A549 (cell line): ENCODE measurements around the gene PDE4D. TPM values are rescaled to one million over a fixed set of nuclear protein-coding genes. Genes with fewer than 3 reads are reported as not detected.

Experiments
- ATAC-seq, 2 experiments: fragments of 200-7000 bp in 1 of 2; fragments of >200 bp in 1 of 2; cut with Nextera tagmentation in 1 of 2; cut with Tn5 transposase in 1 of 2; 3 replicates each; pipeline versions ENCODE4 v1.8.0 to v1.9.1; 2018 to 2020; ENCODE audit warnings: mild to moderate bottlenecking in 1 of 2, moderate library complexity in 1 of 2
- CTCF ChIA-PET: fragments of 300-600 bp; sonication (Branson Sonifier 250); formaldehyde crosslinking; extraction: SDS; loops from one replicate; lab custom pipeline; 2021; ENCODE audit warnings: antibody characterized with exemption, inconsistent platforms; lab: Yijun Ruan, JAX
- POLR2A ChIA-PET: fragments of 350-600 bp; formaldehyde crosslinking; extraction: SDS; loops from one replicate; lab custom pipeline; 2021; ENCODE audit warnings: antibody characterized with exemption, inconsistent platforms; lab: Yijun Ruan, JAX
- DNase-seq, 2 experiments: peaks; one replicate each; pipeline versions ENCODE4 v3.0.0 to v3.0.0-alpha.2; 2011 to 2016; ENCODE audit warnings: low read depth in 1 of 2, low spot score in 1 of 2
- FAIRE-seq: peaks from 2 replicates; lab custom pipeline; 2011; peaks lifted over from hg19 to GRCh38; lab: Jason Lieb, UNC
- H3K27ac ChIP-seq, 2 experiments: fragments of >200 bp; sonication (Bioruptor Twin); formaldehyde crosslinking; 3 replicates each; pipeline ENCODE4 v1.5.1; 2016 to 2017
- H3K4me1 ChIP-seq: fragments of >200 bp; sonication (Bioruptor Twin); formaldehyde crosslinking; 3 replicates; pipeline ENCODE4 v1.6.1; 2016
- H3K4me2 ChIP-seq: fragments of >200 bp; sonication (Bioruptor Twin); formaldehyde crosslinking; 3 replicates; pipeline ENCODE4 v1.6.1; 2016
- H3K4me3 ChIP-seq: fragments of >200 bp; sonication (Bioruptor Twin); formaldehyde crosslinking; 3 replicates; pipeline ENCODE4 v1.5.1; 2016
- H3K9me3 ChIP-seq: fragments of >200 bp; sonication (Bioruptor Twin); formaldehyde crosslinking; 3 replicates; pipeline ENCODE4 v1.6.1; 2016
- CBX2 ChIP-seq: fragments of 200-600 bp; sonication (generic); IDR thresholded peaks from 2 replicates; pipeline ENCODE4 v1.6.1; 2016; ENCODE audit warnings: low read depth, mild to moderate bottlenecking, borderline replicate concordance
- CEBPB ChIP-seq, 2 experiments: fragments of >200 bp in 1 of 2; sonication (Bioruptor Twin) in 1 of 2; formaldehyde crosslinking in 1 of 2; IDR thresholded peaks; 2 replicates each; pipeline ENCODE4 v1.6.1; 2012 to 2016
- CHD4 ChIP-seq: fragments of 200-600 bp; sonication (generic); IDR thresholded peaks from 2 replicates; pipeline ENCODE4 v1.6.1; 2016; ENCODE audit warnings: antibody characterized with exemption, mild to moderate bottlenecking, borderline replicate concordance
- EHMT2 ChIP-seq: fragments of 200-600 bp; sonication (generic); IDR thresholded peaks from 2 replicates; pipeline ENCODE4 v1.6.1; 2016; ENCODE audit warnings: antibody characterized with exemption, low read depth, mild to moderate bottlenecking, moderate library complexity
- EP300 ChIP-seq, 2 experiments: fragments of >200 bp; sonication (Bioruptor Twin); formaldehyde crosslinking; IDR thresholded peaks; 2 replicates in 1 of 2; 3 replicates in 1 of 2; pipeline ENCODE4 v1.6.1; 2016 to 2017
- GATA3 ChIP-seq: IDR thresholded peaks from 2 replicates; pipeline ENCODE4 v1.6.1; 2012; ENCODE audit warnings: borderline replicate concordance
- HEYL ChIP-seq: fragments of 250-450 bp; sonication (Bioruptor Pico); IDR thresholded peaks from 2 replicates; pipeline ENCODE4 v1.8.0; 2021; ENCODE audit warnings: mild to moderate bottlenecking, moderate library complexity
- JUNB ChIP-seq: fragments of >200 bp; sonication (Bioruptor Twin); formaldehyde crosslinking; IDR thresholded peaks from 2 replicates; pipeline ENCODE4 v1.6.1; 2016
- KDM5A ChIP-seq: fragments of 200-600 bp; sonication (generic); IDR thresholded peaks from 2 replicates; pipeline ENCODE4 v1.6.1; 2016; ENCODE audit warnings: antibody characterized with exemption, mild to moderate bottlenecking
- POLR2A ChIP-seq: IDR thresholded peaks from 2 replicates; pipeline ENCODE4 v1.6.1; 2012; ENCODE audit warnings: mild to moderate bottlenecking, low read length
- POLR2AphosphoS2 ChIP-seq: conservative IDR thresholded peaks from 2 replicates; pipeline ENCODE4 v1.6.1; 2012; ENCODE audit warnings: low read length, improper control_type of control experiment, inconsistent platforms
- RAD21 ChIP-seq, 2 experiments: fragments of >200 bp in 1 of 2; sonication (Bioruptor Twin) in 1 of 2; formaldehyde crosslinking in 1 of 2; IDR thresholded peaks in 1 of 2; conservative IDR thresholded peaks in 1 of 2; 2 replicates in 1 of 2; 3 replicates in 1 of 2; pipeline ENCODE4 v1.6.1; 2012 to 2018; ENCODE audit warnings: inconsistent platforms in 1 of 2
- RARB ChIP-seq: fragments of 250-450 bp; sonication (Bioruptor Pico); IDR thresholded peaks from 2 replicates; pipeline ENCODE4 v1.8.0; 2021; ENCODE audit warnings: mild to moderate bottlenecking, moderate library complexity
- RCOR1 ChIP-seq: fragments of 150-350 bp; IDR thresholded peaks from 2 replicates; pipeline ENCODE4 v1.6.1; 2014; ENCODE audit warnings: antibody characterized with exemption, low read length, low read depth
- SREBF2 ChIP-seq: fragments of 450-650 bp; IDR thresholded peaks from 2 replicates; pipeline ENCODE4 v1.6.1; 2014; ENCODE audit warnings: mild to moderate bottlenecking, moderate library complexity
- TP53 ChIP-seq: fragments of 250-450 bp; sonication (Bioruptor Pico); IDR thresholded peaks from 2 replicates; pipeline ENCODE4 v1.5.0; 2021; ENCODE audit warnings: mild to moderate bottlenecking, moderate library complexity
- ZC3H11A ChIP-seq: fragments of 450-650 bp; IDR thresholded peaks from 2 replicates; pipeline ENCODE4 v1.6.1; 2014; ENCODE audit warnings: antibody characterized with exemption, mild to moderate bottlenecking
- ZNF302 ChIP-seq: fragments of 250-450 bp; sonication (Bioruptor Pico); IDR thresholded peaks from 2 replicates; pipeline ENCODE4 v1.9.0; 2021; ENCODE audit warnings: inconsistent platforms, mild to moderate bottlenecking, moderate library complexity
- WGBS: methylation state at CpG from one replicate; pipeline ENCODE4 v1.1.6; 2017; ENCODE audit errors: missing lambda C conversion rate; 5-methylcytosine and 5-hydroxymethylcytosine counted together
- polyA plus RNA-seq, 4 experiments: library from polyadenylated mRNA; depleted of rRNA in 3 of 4; stranded (reverse); fragments of >200 nt; fragmentation: RNase III in 1 of 4; extraction: RNeasy Plus Mini Kit Qiagen cat#74134 plus additional on column Dnase treatment in 1 of 4; gene quantifications; 2 replicates in 3 of 4; 3 replicates in 1 of 4; pipeline ENCODE4 v1.2.3, GENCODE V29; 2011 to 2017
- TF ChIP-seq, protein P1 (sequence below): IDR thresholded peaks from 2 replicates; pipeline ENCODE4 v1.6.1; 2012
- TF ChIP-seq, protein P2 (sequence below): fragments of 250-450 bp; sonication (Bioruptor Pico); IDR thresholded peaks from 2 replicates; pipeline ENCODE4 v1.5.0; 2020; ENCODE audit warnings: low read depth, mild to moderate bottlenecking, moderate library complexity
- TF ChIP-seq, protein P3 (sequence below): fragments of >200 bp; sonication (Bioruptor Twin); formaldehyde crosslinking; IDR thresholded peaks from 3 replicates; pipeline ENCODE4 v1.5.1; 2016
- TF ChIP-seq, protein P4 (sequence below): IDR thresholded peaks from 2 replicates; pipeline ENCODE4 v1.6.1; 2012; ENCODE audit warnings: low read depth, borderline replicate concordance
- TF ChIP-seq, protein P5 (sequence below): fragments of 250-450 bp; sonication (Bioruptor Pico); IDR thresholded peaks from 2 replicates; pipeline ENCODE4 v1.5.0; 2021; ENCODE audit warnings: mild to moderate bottlenecking, moderate library complexity, borderline replicate concordance

PDE4D gene
- polyA plus RNA-seq, 2 of the 4 experiments (the other 2 are of a cell fraction): 74.0 to 213 TPM

DNA sequence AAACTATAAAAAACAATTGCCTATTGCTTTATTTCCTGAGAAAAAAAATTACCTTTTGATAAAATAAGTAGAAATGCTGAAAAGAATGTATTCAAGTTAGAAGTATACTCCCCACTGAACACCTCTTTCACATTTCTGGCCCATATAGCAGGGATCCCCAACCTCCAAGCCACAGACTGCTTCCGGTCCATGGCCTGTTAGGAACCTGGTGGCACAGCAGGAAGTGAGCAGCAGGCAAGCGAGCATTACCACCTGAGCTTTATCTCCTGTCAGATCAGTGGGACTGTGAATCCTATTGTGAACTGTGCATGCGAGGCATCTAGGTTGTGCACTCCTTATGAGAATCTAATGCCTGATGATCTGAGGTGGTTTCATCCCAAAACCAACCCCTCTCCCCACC is 746.8 kb downstream of the PDE4D start:
- POLR2A ChIA-PET: no interaction called here
- no peak for ATAC-seq

DNA sequence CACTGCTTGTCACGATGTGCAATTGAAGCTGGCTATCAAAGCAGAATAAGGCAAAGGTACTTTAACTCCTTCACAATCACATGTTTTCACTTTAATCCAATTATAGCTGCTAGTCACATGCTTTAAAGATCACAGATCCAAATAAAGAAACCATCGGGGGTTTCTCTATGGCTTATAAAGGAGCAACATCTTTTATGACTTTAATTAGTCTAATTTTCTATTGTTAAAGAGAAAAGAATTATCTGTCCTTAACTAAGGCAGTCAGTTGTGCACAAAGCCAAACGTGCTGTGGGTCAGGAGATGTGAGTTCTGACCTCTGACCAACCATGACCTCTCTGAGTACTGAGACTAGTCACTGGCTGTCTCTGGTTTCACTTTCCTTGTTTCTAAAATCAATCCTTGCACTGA is 749.6 kb downstream of the PDE4D start:
- FAIRE-seq (peak; percentile 28), ATAC-seq (peak in 1 of 2 experiments; percentile 46; a peak in 1 of 6 replicates), DNase-seq (no peak)
- 0 out of 3 replicates have a peak overlapping the region, but pooled peaks have one; percentile 11 for H3K4me3 ChIP-seq
- H3K9me3 ChIP-seq: peaks cover 6% of the 10 kb centered on the region; the same call in 2 of the 3 replicates
- ChIA-PET POLR2A (interaction anchor here (0.9 kb wide), 1 partner anchor 10 kb away, joined by 3 read pairs; no protein-coding TSS in a partner anchor), CTCF (interaction anchor here (1.3 to 2.5 kb wide), 4 partner anchors 10 to 102 kb away, joined by 3 to 9 read pairs (median 4); no protein-coding TSS in a partner anchor)
- peak overlapping the region; percentile 62 to 72 for H3K27ac ChIP-seq
- TF ChIP-seq RAD21 (conservative IDR thresholded peaks at IDR 0.05 in 1 of 2, IDR thresholded peaks at IDR 0.05 in 1 of 2) (no peak), SREBF2 (no peak)
- peaks cover 71% of the 10 kb centered on the region for H3K4me1 ChIP-seq
- WGBS: 40% methylated on average over 3 of the region's 3 CpGs
- H3K4me2 ChIP-seq: peak overlapping the region; percentile 74

More for the DNA sequence above, 746.8 kb downstream of the PDE4D start:
- Histone ChIP-seq H3K4me1 (peaks cover 74% of the 10 kb centered on the region), H3K4me2 (no peak overlapping the region), H3K27ac (peak overlapping the region in 1 of 2 experiments; percentile 44; a peak in 2 of 6 replicates), H3K4me3 (no peak overlapping the region), H3K9me3 (peaks cover 6% of the 10 kb centered on the region; the same call in 2 of the 3 replicates)
- FAIRE-seq: peak; percentile 36
- no peak for DNase-seq
- CTCF ChIA-PET: interaction anchor here (1.2 to 1.4 kb wide), 2 partner anchors 8 to 9 kb away, joined by 3 to 4 read pairs; no protein-coding TSS in a partner anchor
- 86% methylated on average over 3 of the region's 3 CpGs for WGBS
- TF ChIP-seq, protein P1, sequence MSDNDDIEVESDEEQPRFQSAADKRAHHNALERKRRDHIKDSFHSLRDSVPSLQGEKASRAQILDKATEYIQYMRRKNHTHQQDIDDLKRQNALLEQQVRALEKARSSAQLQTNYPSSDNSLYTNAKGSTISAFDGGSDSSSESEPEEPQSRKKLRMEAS: no peak
- TF ChIP-seq KDM5A (no peak), SREBF2 (no peak), CBX2 (no peak), POLR2A (no peak), RCOR1 (no peak), RARB (no peak), CHD4 (no peak), TP53 (CRISPR knock-in tag) (no peak)
- TF ChIP-seq, protein P2, sequence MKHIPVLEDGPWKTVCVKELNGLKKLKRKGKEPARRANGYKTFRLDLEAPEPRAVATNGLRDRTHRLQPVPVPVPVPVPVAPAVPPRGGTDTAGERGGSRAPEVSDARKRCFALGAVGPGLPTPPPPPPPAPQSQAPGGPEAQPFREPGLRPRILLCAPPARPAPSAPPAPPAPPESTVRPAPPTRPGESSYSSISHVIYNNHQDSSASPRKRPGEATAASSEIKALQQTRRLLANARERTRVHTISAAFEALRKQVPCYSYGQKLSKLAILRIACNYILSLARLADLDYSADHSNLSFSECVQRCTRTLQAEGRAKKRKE (CRISPR knock-in tag): no peak
- TF ChIP-seq, protein P3, sequence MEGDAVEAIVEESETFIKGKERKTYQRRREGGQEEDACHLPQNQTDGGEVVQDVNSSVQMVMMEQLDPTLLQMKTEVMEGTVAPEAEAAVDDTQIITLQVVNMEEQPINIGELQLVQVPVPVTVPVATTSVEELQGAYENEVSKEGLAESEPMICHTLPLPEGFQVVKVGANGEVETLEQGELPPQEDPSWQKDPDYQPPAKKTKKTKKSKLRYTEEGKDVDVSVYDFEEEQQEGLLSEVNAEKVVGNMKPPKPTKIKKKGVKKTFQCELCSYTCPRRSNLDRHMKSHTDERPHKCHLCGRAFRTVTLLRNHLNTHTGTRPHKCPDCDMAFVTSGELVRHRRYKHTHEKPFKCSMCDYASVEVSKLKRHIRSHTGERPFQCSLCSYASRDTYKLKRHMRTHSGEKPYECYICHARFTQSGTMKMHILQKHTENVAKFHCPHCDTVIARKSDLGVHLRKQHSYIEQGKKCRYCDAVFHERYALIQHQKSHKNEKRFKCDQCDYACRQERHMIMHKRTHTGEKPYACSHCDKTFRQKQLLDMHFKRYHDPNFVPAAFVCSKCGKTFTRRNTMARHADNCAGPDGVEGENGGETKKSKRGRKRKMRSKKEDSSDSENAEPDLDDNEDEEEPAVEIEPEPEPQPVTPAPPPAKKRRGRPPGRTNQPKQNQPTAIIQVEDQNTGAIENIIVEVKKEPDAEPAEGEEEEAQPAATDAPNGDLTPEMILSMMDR: no peak

DNA sequence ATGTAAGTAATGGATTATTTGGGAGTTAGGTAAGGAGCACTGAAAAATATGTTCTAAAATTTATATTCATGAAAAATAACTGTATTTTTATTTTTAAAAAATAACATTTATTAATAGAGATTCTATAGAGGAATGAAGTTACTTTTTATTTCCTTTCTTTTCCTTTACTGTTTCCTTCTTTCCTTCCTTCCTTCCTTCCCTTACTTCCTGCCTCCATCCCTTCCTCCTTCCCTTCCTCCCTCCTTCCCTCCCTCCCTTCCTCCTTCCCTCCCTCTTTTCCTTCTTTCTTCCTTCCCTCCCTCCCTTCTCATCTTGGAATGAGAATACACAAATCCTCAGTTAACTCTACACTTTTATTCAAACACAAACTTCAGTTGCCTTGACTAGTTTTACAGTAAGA is 750.6 kb downstream of the PDE4D start:
- Histone ChIP-seq H3K4me1 (peaks cover 78% of the 10 kb centered on the region), H3K27ac (peak overlapping the region; percentile 62 to 72; a peak in 3 of 6 replicates), H3K9me3 (peaks cover 6% of the 10 kb centered on the region; the same call in 2 of the 3 replicates), H3K4me3 (no peak overlapping the region), H3K4me2 (no peak overlapping the region; the same call in 2 of the 3 replicates)
- ATAC-seq (no peak), FAIRE-seq (no peak), DNase-seq (no peak)
- TF ChIP-seq, protein P4, sequence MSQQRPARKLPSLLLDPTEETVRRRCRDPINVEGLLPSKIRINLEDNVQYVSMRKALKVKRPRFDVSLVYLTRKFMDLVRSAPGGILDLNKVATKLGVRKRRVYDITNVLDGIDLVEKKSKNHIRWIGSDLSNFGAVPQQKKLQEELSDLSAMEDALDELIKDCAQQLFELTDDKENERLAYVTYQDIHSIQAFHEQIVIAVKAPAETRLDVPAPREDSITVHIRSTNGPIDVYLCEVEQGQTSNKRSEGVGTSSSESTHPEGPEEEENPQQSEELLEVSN: no peak
- TF ChIP-seq POLR2AphosphoS2 (no peak), HEYL (no peak)
- CTCF ChIA-PET: no interaction called here
- POLR2A ChIA-PET: no interaction called here

DNA sequence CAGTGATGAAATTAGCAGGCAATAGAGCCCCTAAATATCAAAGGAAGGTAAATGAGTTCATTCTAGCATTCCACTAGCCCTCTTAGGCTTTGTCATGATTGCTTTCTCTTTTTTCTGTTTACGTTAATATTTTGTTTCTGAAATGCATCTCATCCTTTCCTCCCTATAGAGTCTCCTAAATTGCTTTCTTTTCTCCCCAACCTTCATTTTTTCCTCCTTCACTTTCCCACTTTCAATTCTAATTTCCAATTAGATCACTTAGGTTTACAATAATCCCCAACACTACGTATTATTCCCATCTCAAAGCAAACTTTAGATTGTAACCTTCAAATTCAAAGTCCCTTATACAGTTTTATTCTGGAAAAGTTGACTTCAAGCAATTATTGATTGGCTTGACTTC is 751.4 kb downstream of the PDE4D start:
- peaks cover 6% of the 10 kb centered on the region; the same call in 2 of the 3 replicates for H3K9me3 ChIP-seq
- ATAC-seq: no peak
- TF ChIP-seq GATA3 (no peak), KDM5A (no peak), JUNB (no peak), EP300 (IDR thresholded peaks at IDR 0.05) (no peak), CEBPB (IDR thresholded peaks at IDR 0.05) (no peak), ZC3H11A (no peak), EHMT2 (no peak), ZNF302 (no peak)
- TF ChIP-seq, protein P5, sequence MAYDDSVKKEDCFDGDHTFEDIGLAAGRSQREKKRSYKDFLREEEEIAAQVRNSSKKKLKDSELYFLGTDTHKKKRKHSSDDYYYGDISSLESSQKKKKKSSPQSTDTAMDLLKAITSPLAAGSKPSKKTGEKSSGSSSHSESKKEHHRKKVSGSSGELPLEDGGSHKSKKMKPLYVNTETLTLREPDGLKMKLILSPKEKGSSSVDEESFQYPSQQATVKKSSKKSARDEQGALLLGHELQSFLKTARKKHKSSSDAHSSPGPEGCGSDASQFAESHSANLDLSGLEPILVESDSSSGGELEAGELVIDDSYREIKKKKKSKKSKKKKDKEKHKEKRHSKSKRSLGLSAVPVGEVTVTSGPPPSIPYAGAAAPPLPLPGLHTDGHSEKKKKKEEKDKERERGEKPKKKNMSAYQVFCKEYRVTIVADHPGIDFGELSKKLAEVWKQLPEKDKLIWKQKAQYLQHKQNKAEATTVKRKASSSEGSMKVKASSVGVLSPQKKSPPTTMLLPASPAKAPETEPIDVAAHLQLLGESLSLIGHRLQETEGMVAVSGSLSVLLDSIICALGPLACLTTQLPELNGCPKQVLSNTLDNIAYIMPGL (CRISPR knock-in tag): no peak
- TF ChIP-seq, all 56 proteins: peak for 0
- DNase-seq: no peak
- CTCF ChIA-PET: no interaction called here
- Histone ChIP-seq H3K4me3 (no peak overlapping the region), H3K27ac (peak overlapping the region in 1 of 2 experiments; percentile 69; a peak in 3 of 6 replicates), H3K4me2 (no peak overlapping the region), H3K4me1 (peaks cover 86% of the 10 kb centered on the region)
- WGBS: 94% methylated on average over 2 of the region's 2 CpGs
- POLR2A ChIA-PET: no interaction called here
- no peak for FAIRE-seq
